PC-3 (cell line): ENCODE results near the gene RNF175.

Experiments used
- CTCF ChIP-seq: fragments of 300-600 bp; sonication (generic); conservative IDR thresholded peaks from 2 replicates; pipeline ENCODE4 v1.5.1; 2017; ENCODE audit warnings: antibody characterized with exemption, low read depth, mild to moderate bottlenecking, low read length
- EZH2 ChIP-seq: fragments of 300-600 bp; sonication (generic); IDR thresholded peaks from one replicate; pipeline ENCODE4 v1.6.1; 2017; ENCODE audit warnings: antibody characterized with exemption, mild to moderate bottlenecking, low read length; ENCODE audit not compliant: unreplicated experiment
- EZH2phosphoT487 ChIP-seq: fragments of 300-600 bp; sonication (generic); IDR thresholded peaks from 2 replicates; pipeline ENCODE4 v1.6.1; 2018; ENCODE audit warnings: mild to moderate bottlenecking, antibody characterized with exemption, low read length, borderline replicate concordance

- no peak for TF ChIP-seq CTCF
- no peak for TF ChIP-seq EZH2
- no peak for TF ChIP-seq EZH2phosphoT487
Measured at GRCh38 chr4:153764601-153765368, 5.0 kb upstream of the RNF175 start.
